ACHN (cell line): Measurements from ENCODE around the gene EPHA7.

ENCODE experiments used
- DNase-seq: peaks from one replicate; pipeline ENCODE4 v3.0.0-alpha.2; 2015
- in situ Hi-C: cut with HindIII; loops from 2 replicates; pipeline ENCODE4 v1.10.0; 2017; ENCODE audit warnings: low sequenced_read_pairs, low pct_ligation_motif_present, low pct_unique_long_range_greater_than_20kb

The EPHA7 gene

DNA sequence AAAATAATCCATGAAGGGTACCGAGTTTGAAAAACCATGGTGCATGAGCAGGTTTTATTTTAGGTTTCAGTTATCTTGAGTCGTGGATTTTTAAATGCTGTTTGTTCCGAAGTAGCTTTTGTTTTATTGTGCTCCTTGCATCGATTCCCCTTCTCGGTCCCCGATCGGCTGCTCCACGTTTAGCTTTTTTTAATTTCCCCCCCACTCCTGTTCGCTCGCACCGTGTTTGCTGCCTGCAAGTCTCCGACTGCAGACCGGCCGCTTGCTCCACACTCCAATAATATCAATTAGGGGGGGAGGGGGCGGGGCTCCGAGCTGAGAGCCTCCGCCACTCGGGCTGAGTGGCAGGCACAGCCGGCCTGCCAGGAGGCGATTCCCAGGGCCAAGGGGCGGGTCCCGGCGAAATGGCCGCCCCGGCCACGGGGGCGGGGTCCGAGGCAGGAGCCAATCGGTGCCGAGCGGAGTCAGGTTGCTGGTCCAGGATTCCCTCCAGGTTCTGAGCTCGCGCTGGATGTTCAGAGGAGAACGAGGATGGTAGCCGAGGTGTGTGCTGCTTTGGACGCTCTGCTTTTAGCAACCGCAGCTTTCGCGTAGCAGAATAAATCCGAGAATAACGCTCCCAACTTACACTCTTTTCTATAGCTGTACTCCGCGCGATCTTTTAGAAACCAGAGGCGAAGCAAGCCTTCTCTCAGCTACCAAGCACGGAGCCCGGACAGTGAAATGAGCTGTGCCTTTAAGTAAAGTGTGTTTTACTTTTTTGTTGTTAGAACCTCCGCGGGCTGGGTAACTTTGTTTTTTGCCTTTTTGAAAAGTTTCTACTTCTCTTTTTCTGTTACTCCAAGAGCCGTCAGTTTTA lies at the start of gene EPHA7:
EPHA7 (minus strand) TSS at position 256 of the 859 bp plus-strand sequence; CDS start at position 38, 218 bp downstream.
- peak; percentile 96 for DNase-seq
- in situ Hi-C loops: no loop called here

DNA sequence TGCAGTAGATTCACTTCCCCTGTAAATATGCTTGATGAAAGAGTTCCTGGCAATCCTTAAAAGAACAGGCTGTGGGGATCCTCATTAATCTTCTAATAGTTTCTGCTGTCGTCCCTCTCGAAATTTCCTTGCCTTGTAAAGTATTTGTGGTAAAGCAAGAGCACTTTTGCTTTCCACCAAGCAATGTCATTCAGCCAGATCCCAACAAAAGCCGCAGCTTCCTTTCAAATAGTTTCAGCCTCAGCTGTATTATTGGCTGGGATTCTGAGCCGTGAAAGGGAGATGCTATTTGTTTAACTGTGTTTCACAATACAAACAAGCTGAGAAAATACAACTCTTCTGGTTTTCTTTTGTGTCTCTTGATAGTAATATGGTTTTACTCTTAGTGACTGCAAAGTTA lies 48.9 kb upstream of the EPHA7 start:
- DNase-seq: no peak
- in situ Hi-C loops: no loop called here

DNA sequence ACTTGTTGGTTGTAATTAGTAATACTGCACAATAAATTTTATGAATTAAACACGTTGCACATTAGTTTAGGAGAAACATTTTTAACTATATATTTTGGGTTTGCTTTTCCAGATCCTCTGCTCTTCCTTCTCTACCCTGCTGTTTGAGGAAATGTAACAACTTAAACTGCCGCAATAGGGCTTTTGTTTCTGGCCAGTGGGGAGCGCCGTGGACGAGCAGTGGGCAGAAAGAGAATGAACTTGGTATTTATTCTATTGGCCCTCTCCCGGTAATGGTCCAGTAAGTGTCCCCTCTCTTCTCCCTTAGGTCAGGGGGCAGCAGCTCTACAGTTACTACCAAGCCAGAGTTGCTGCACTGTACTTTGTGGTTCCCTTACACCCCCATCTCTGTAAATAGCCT lies 35.2 kb upstream of the EPHA7 start:
- no peak for DNase-seq
- in situ Hi-C loops: no loop called here

DNA sequence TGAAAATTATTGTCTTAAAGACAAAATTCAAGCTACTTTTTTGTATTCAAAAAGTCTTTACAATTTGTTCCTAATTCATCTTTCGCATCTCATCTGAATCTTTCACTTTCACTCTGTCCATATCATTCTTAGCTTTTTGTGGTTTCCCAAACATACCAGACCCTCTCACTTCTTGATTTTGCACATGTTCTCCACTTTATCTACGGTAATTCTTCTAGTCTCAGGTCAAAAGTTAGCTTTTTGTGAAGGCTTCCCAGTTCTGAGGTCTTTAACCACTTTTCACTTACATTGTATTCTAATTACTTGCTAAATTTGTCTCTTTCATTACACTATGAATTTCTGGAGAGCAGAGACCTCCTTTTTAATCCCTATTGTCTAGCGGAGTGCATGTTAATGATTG lies 34.6 kb upstream of the EPHA7 start:
- DNase-seq: no peak
- in situ Hi-C loops: no loop called here

DNA sequence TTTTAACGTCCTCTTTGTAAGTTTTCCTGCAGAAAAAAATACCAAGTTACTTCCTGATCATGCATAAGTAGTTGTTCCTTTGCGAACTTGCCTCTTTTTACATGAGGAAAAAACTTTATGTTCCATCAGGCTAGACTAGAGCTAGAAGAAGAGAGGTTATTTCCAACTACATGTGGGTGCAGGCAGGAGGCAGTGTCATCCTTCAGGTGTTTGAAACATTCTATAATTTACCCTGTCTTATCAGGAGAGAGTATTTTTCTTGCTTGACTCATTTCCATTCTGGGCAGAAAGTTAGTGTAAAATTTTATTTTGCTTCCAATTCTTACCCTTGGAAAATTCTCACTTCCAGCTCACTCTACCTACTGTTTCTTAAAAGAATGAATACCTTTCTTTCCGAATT lies 28.5 kb upstream of the EPHA7 start:
- in situ Hi-C loops: no loop called here
- DNase-seq: peak; percentile 33

DNA sequence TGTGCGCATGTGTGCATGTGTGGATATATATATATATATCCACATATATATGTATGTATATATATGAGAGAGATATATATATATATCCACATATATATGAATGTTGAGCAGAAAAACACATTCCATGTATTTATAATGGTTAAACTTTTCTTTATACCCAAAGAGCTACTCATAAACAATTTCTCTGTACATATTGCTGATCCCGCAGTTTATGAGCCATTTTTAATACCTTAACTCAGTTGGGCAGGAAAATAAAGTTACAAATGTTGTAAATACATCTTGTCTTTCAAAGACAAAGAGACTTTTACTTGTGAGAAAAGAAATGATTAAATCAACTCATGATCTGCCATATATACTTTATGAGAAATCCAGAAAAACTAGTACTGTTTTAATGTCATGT lies 18.1 kb upstream of the EPHA7 start:
- DNase-seq: no peak
- in situ Hi-C loops: no loop called here

DNA sequence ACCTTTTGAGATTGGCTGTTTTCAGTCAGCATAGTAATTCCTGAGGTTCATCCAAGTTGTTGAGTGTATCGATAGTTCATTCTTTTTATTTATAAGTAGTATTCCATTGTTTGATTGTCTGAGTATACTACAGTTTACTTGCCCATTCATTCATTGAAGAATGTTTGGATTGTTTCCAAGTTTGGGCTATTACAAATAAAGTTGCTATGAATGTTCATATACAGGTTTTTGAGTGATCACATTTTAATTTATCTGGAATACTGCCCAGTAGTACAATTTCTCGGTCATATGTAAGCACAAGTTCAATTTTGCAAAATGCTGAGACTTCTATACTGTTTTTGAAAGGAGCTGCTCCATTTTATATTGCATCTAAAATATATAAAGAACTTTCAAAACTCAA lies 14.2 kb upstream of the EPHA7 start:
- DNase-seq: no peak
- in situ Hi-C loops: no loop called here

DNA sequence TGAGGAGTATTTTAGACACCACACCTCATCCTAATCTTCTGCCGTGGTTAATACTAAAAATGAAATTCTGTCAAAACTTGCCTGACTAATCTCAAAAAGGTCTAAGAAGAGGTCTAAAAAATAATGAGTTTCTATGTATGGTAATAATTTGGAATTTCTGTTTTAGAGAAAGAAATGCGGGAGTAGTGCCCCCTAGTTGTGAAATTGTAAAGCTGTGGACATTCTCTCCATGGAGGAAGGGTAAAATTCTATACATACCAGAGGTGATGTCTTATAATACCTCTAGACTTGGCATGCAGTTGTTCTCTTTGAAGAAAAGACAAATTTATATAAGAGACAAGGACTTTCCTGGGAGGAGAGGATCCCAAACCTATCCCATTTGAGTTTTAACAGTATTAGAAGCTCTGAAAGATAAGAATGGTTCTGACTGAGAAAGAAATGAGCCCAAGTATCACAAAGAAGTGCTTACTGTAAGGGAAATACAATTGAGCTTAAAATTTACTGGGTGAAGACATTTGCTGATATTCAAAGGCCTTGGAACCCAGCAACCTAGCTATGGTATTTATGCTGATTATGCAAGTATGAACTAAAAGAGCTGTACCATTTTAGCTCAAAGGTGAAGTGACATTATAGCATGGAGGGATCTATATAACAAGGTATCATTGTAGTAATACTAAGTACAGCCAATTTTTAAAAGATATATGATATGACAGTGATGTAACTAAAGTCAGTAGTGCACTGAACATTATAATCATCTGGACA lies 5.1 kb upstream of the EPHA7 start:
- peak; percentile 37 for DNase-seq
- in situ Hi-C loops: no loop called here

DNA sequence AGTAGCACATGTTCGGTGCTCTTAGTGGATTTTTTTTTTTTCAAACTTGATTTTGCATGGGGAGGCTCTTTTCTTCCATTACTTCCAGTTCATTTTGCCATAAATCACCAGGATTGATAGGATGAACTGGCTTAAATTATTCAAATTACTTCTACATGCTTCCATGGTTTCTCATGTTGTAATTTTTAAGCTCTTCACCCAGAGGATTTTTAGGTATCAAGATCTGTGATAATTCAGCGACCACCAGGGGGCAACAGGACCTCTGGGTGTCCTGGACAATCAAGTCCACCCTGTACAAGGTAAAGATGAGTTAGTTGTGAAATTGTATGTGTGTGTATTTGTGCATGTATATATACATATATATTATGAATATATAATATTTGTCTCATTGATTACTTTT lies 4.2 kb upstream of the EPHA7 start:
- DNase-seq: peak; percentile 77
- in situ Hi-C loops: no loop called here

DNA sequence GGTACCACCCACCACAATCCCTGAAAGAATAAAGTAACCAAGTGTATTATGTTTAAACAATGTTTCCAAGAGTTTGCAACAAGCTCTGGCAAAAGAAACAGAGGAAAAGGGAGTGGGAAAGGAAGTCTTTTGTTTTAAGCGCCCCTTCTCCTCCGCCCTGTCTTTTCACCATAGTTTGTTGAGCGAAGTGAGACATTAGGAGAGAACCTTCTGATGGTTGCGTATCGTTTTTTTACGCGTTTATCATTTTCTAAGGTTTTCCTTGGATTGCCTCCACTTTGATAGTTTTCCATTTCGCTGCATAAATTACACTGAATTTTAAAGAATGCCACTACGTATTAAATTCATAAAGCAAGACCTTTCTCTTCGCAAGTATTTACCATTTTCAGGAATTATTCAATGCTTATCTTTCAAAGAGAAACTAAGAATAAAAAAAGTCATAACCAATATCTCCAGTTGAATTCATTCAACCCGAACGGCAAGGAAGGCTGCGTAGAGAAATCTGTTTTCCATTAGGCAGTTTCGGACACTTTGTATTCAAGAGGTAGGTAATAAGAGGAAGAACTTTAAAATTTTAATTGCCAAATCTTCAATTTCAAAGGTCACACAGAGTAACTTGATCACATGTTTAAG lies 920 bp upstream of the EPHA7 start:
- DNase-seq: peak; percentile 51
- in situ Hi-C loops: no loop called here

DNA sequence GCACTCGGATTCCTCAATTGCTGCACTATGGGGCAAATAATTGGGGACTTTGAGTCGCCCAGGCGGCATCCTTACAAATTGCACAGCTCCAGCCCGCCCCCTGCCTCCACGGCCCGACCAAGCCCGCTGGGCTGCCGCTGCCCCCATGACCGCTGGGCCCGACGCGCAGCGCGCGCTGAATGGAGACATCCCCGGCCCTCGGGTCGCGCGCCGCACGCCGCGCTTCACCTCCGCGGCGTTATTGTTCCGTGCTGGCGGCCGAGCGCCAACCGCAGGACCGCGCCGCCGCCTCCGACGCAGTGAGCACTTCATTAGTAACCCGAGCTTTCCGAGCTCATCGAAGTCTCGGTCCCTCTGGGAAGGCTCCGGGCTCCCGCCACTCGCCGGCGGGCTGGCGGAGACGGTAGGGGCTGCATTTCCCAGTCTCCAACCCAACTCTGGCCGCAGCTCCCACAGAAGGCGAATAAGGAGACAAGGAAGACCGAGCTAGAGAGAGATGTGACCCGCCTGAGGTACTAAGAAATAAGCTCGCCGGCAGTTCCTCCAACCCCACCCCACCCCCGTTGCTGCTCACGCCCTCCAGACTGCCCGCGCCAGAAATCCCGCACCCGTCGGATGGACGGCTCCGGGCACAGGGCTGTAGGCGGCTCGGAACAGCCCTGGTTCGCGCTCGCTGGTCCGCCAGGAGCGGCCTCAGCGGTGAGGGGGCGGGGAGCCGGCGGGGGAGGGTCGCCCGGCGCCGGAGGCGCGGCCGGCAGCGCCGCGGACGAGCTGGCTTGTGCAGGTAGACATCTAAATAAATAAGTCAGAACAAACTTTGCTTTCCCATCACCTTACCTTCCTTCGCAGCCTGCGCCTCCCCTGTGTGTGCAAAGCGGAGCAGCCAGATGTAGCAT lies 703 bp downstream of the EPHA7 start:
- DNase-seq: peak; percentile 48
- in situ Hi-C loops: no loop called here

DNA sequence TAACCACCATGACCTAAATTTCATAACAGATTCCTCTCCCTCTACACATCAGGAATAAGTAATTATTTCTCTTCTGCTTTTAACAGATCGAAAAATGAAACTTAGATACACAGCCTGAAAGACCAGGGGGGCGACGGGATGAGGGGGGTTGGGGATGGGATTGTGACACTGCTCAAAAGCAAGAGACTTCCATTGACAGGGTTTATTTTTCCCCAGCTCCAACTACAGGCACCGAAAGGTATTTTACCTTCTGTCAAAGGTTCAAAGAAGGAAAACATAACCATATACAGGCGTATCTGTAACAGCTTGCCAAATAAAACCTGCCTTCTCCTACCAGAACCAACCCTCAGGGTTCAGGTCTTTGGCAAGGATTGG lies 1.3 kb downstream of the EPHA7 start:
- in situ Hi-C loops: no loop called here
- DNase-seq: no peak

DNA sequence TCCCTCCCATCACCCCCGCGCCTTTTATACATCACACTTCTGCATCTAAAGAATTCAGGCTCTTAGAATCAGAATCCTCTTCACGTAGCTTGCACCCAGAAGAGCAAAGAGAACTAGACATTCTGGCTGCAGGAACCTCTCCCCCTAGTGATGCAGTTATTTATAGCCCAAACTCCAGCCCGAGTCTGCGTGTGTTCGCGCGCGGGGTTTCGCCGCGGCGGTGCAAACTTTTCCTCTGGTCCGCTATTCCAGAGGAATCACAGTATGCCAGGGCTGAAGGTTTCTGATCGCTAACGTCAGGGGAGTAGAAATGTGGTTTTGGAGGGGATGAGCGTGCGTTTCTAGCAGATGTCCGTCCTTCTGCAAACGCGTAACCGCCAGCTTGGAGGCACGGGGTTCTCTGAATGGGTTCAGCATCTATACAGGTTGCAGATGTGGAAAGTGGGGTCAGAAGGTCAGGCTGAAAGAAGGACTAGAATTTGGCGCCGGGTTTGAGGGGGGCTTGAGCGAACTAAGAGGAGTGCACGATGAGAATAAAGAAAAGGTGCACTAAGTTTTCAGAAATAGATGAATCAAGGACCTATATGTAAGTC lies 1.8 kb downstream of the EPHA7 start:
- in situ Hi-C loops: no loop called here
- DNase-seq: peak; percentile 61

DNA sequence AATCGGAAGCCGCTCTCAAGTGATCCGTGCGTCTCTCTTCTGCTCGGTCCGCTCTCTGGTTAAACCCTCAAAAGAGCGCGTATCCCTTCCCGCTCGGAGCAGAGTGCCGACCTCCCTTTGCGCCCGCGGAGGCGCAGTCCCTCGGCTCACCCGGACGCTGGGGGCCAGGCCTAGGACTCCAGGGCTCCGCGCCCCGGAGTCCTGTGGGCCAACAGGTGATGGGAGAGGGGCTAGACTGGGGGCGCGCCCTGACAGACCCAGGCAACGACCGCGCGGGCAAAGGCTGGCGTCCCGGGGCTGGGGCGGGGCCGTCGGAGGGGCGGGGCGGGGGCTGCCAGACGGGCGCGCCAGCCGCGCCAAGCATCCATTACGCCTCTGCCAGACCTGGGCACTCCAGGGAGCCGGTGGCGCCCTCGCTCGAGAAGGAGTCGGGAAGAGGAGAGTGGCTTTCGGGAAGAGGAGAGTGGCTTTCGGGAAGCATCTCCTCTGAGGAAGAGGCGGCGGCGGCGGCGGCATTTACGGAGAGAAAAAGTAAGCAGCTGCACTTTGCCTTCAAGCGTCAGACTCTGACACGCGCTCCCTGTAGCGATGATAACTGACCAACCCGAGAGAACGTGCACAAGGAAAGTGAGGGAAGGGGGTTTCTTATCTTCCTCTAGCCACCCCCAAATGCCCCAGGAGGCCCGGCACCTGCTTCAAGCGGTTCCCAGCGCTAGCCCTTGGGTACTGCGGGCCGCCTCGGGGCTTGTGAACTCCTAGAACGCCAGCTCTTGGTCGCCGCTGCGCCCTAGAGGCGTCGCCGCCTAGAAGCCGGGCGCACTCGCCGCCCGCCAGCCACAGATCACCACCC lies 2.6 kb downstream of the EPHA7 start:
- DNase-seq: peak; percentile 72
- in situ Hi-C loops: no loop called here

DNA sequence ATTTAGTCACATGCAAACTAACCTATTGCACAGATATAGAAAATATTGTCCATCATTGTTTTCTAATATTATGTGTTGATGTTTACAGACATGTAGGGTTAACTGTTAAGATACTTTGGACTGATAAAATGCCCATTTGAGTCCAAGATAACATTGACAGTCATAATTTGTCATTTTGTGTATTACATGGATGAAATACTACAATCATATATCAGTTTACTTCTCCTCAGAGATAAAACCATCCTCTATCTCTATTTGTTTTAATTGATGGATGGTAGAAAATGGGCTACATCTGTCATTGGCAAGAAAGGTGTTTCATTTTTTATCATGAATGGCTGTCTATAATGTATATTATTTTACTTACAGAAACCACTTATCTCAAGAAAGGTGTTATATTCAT lies 6.2 kb downstream of the EPHA7 start:
- in situ Hi-C loops: no loop called here
- no peak for DNase-seq

DNA sequence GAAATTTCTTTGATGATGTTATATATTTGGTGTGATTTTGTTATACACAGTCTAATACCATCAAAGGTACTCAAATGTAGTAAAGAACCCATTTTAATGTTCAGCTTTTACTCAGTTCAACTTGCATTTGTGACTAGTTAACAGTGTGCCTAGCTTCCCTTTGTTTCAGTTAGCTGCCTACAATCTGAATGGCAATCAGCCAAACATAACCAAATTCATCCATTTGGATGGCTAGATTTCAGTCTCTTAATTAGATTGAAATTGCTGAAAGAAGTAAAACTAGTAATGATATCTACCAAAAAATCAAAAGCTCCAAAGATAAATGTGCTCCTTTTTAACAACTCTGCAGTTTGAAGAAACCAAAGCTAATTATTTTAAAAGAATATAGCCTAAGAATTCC lies 6.9 kb downstream of the EPHA7 start:
- in situ Hi-C loops: no loop called here

DNA sequence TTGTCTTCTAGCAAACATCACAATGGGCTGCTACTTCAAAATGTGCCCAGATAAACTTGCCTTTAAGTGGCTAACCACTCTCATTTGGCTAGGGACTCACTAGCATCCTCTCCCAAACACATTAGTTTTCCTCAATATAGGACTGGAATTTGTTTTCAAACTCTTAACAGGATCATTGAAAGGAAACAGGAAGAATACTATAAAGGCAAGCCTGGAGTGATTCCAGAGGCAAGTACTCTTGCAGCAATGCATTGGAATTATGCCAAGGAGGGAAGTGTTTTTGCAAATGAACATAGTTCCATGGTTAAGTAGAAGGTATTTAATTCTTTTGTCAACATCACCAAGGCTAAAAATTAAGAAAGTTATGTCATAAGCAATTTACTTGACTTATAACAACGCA lies 12.2 kb downstream of the EPHA7 start:
- no peak for DNase-seq
- in situ Hi-C loops: no loop called here

More for the DNA sequence above, 6.9 kb downstream of the EPHA7 start:
- DNase-seq: no peak
